GM19463 (cell line): Measurements from ENCODE around the gene PIK3C2B.

ENCODE experiments used
- ATAC-seq: cut with Tn5 transposase; IDR thresholded peaks from one replicate; pipeline ENCODE4 v1.9.1; 2021; ENCODE audit warnings: mild to moderate bottlenecking, moderate library complexity; ENCODE audit not compliant: unreplicated experiment

Gene PIK3C2B

GRCh38 chr1:204445860-204446412, 48.7 kb downstream of the PIK3C2B start:
- ATAC-seq: no peak
